ENCODE results near the gene TBC1D1. TPM values are rescaled to one million over a fixed set of nuclear protein-coding genes. Genes with fewer than 3 reads are reported as not detected.
"Not testable (repeated sequence)": the region's sequence is repeated elsewhere in the genome, so short reads cannot be mapped to it uniquely, and the experiment has no call there.

Gene TBC1D1
- total and polyA plus RNA-seq, 5 donors from 2014 or later, result 12.3 to 48.2 (median 19.4) TPM

GRCh38 chr4:37918653-37919052 is 27.8 kb downstream of the TBC1D1 start:
- Histone ChIP-seq H3K27ac (ENCODE audit: insufficient read depth, low read length, poor library complexity, severe bottlenecking) (no peak overlapping the region), H3K4me1 (ENCODE audit: control insufficient read depth, insufficient read depth, low read length, poor library complexity, severe bottlenecking) (no peaks in the 10 kb centered on the region), H3K4me3 (ENCODE audit: low read depth, low read length) (no peak overlapping the region), H3K27me3 (ENCODE audit: control insufficient read depth, insufficient read depth, low read length) (no peaks in the 10 kb centered on the region), H3K36me3 (ENCODE audit: control insufficient read depth, insufficient read depth, low read length) (peaks cover 8% of the 10 kb centered on the region), H3K9me3 (ENCODE audit: control insufficient read depth in 2 of 2, low read length in 2 of 2) (no peaks in the 10 kb centered on the region)
- H3K27ac Mint-ChIP-seq, result no peak overlapping the region
- no peaks in the 10 kb centered on the region for H3K9me3 Mint-ChIP-seq
- H3K4me3 Mint-ChIP-seq, result no peak overlapping the region
- DNase-seq (no peak), ATAC-seq (ENCODE audit: low read depth in 2 of 2) (no peak)
- H3K36me3 Mint-ChIP-seq, result peaks cover 36% of the 10 kb centered on the region
- peaks cover 11 to 31% (median 18%) of the 10 kb centered on the region in 4 donors for H3K4me1 Mint-ChIP-seq
- no peaks in the 10 kb centered on the region for H3K27me3 Mint-ChIP-seq

- H3K36me3 Mint-ChIP-seq, result peaks cover 38% of the 10 kb centered on the region
- H3K9me3 Mint-ChIP-seq, result peaks cover 0 to 2% (median 0%) of the 10 kb centered on the region in 7 donors
- Histone ChIP-seq H3K4me1 (ENCODE audit: control insufficient read depth, insufficient read depth, low read length, poor library complexity, severe bottlenecking) (no peaks in the 10 kb centered on the region), H3K27ac (ENCODE audit: insufficient read depth, low read length, poor library complexity, severe bottlenecking) (no peak overlapping the region), H3K27me3 (ENCODE audit: control insufficient read depth, insufficient read depth, low read length) (no peaks in the 10 kb centered on the region), H3K9me3 (ENCODE audit: control insufficient read depth in 2 of 2, low read length in 2 of 2) (no peaks in the 10 kb centered on the region), H3K4me3 (ENCODE audit: low read depth, low read length) (no peak overlapping the region), H3K36me3 (ENCODE audit: control insufficient read depth, insufficient read depth, low read length) (peaks cover 6% of the 10 kb centered on the region)
- H3K27ac Mint-ChIP-seq, result no peak overlapping the region
- H3K27me3 Mint-ChIP-seq, result no peaks in the 10 kb centered on the region
- peaks cover 13 to 28% (median 19%) of the 10 kb centered on the region in 4 donors for H3K4me1 Mint-ChIP-seq
- H3K4me3 Mint-ChIP-seq, result no peak overlapping the region
- ATAC-seq (ENCODE audit: low read depth in 2 of 2) (no peak), DNase-seq (no peak)
Observed at GRCh38 chr4:37922328-37922727, 31.4 kb downstream of the TBC1D1 start.

- H3K27me3 Mint-ChIP-seq; H3K27ac Mint-ChIP-seq; H3K9me3 Mint-ChIP-seq; H3K4me3 Mint-ChIP-seq; H3K4me3 ChIP-seq (ENCODE audit: low read depth, low read length); ATAC-seq (ENCODE audit: low read depth in 2 of 2); H3K36me3 ChIP-seq (ENCODE audit: control insufficient read depth, insufficient read depth, low read length); H3K4me1 ChIP-seq (ENCODE audit: control insufficient read depth, insufficient read depth, low read length, poor library complexity, severe bottlenecking); H3K27ac ChIP-seq (ENCODE audit: insufficient read depth, low read length, poor library complexity, severe bottlenecking); H3K27me3 ChIP-seq (ENCODE audit: control insufficient read depth, insufficient read depth, low read length); H3K9me3 ChIP-seq (ENCODE audit: control insufficient read depth in 2 of 2, low read length in 2 of 2); DNase-seq: not testable (repeated sequence)
- peaks cover 38% of the 10 kb centered on the region for H3K36me3 Mint-ChIP-seq
- peaks cover 16 to 32% (median 22%) of the 10 kb centered on the region in 4 donors for H3K4me1 Mint-ChIP-seq
Observed at GRCh38 chr4:37923089-37923488, 32.2 kb downstream of the TBC1D1 start.

- H3K36me3 Mint-ChIP-seq, result peaks cover 43% of the 10 kb centered on the region
- Histone ChIP-seq H3K9me3 (ENCODE audit: control insufficient read depth in 2 of 2, low read length in 2 of 2) (no peaks in the 10 kb centered on the region), H3K4me3 (ENCODE audit: low read depth, low read length) (no peak overlapping the region), H3K36me3 (ENCODE audit: control insufficient read depth, insufficient read depth, low read length) (peaks cover 6% of the 10 kb centered on the region), H3K27me3 (ENCODE audit: control insufficient read depth, insufficient read depth, low read length) (no peaks in the 10 kb centered on the region), H3K27ac (ENCODE audit: insufficient read depth, low read length, poor library complexity, severe bottlenecking) (no peak overlapping the region), H3K4me1 (ENCODE audit: control insufficient read depth, insufficient read depth, low read length, poor library complexity, severe bottlenecking) (peaks cover 11% of the 10 kb centered on the region)
- no peak overlapping the region for H3K4me3 Mint-ChIP-seq
- H3K4me1 Mint-ChIP-seq, result peaks cover 31 to 47% (median 40%) of the 10 kb centered on the region in 4 donors
- DNase-seq (no peak), ATAC-seq (ENCODE audit: low read depth in 2 of 2) (no peak)
- H3K9me3 Mint-ChIP-seq, result peaks cover 0 to 2% (median 0%) of the 10 kb centered on the region in 7 donors
- H3K27ac Mint-ChIP-seq, result no peak overlapping the region
- no peaks in the 10 kb centered on the region for H3K27me3 Mint-ChIP-seq
Observed at GRCh38 chr4:37924946-37925345, 34.1 kb downstream of the TBC1D1 start.

GRCh38 chr4:37927434-37927833 is 36.5 kb downstream of the TBC1D1 start:
- no peaks in the 10 kb centered on the region for H3K27me3 ChIP-seq (ENCODE audit: control insufficient read depth, insufficient read depth, low read length)
- H3K9me3 ChIP-seq (ENCODE audit: control insufficient read depth in 2 of 2, low read length in 2 of 2), result no peaks in the 10 kb centered on the region
- no peaks in the 10 kb centered on the region for H3K27me3 Mint-ChIP-seq
- H3K4me1 ChIP-seq (ENCODE audit: control insufficient read depth, insufficient read depth, low read length, poor library complexity, severe bottlenecking), result peaks cover 11% of the 10 kb centered on the region
- H3K36me3 Mint-ChIP-seq, result peaks cover 38% of the 10 kb centered on the region
- peaks cover 6% of the 10 kb centered on the region for H3K36me3 ChIP-seq (ENCODE audit: control insufficient read depth, insufficient read depth, low read length)
- no peak overlapping the region for H3K27ac Mint-ChIP-seq
- no peak overlapping the region for H3K4me3 ChIP-seq (ENCODE audit: low read depth, low read length)
- peaks cover 0 to 2% (median 0%) of the 10 kb centered on the region in 7 donors for H3K9me3 Mint-ChIP-seq
- H3K4me3 Mint-ChIP-seq, result no peak overlapping the region
- H3K27ac ChIP-seq (ENCODE audit: insufficient read depth, low read length, poor library complexity, severe bottlenecking), result no peak overlapping the region
- ATAC-seq (ENCODE audit: low read depth in 2 of 2), result no peak
- peaks cover 24 to 34% (median 28%) of the 10 kb centered on the region in 4 donors for H3K4me1 Mint-ChIP-seq
- DNase-seq, result no peak

GRCh38 chr4:37928426-37929416 is 37.8 kb downstream of the TBC1D1 start:
- Mint-ChIP-seq H3K9me3 (peaks cover 0 to 3% (median 0%) of the 10 kb centered on the region in 7 donors), H3K27ac (no peak overlapping the region), H3K4me3 (no peak overlapping the region), H3K4me1 (peaks cover 24 to 31% (median 28%) of the 10 kb centered on the region in 4 donors), H3K27me3 (no peaks in the 10 kb centered on the region), H3K36me3 (peaks cover 37% of the 10 kb centered on the region)
- Histone ChIP-seq H3K9me3 (ENCODE audit: control insufficient read depth in 2 of 2, low read length in 2 of 2) (no peaks in the 10 kb centered on the region), H3K27ac (ENCODE audit: insufficient read depth, low read length, poor library complexity, severe bottlenecking) (no peak overlapping the region), H3K4me1 (ENCODE audit: control insufficient read depth, insufficient read depth, low read length, poor library complexity, severe bottlenecking) (peaks cover 11% of the 10 kb centered on the region), H3K4me3 (ENCODE audit: low read depth, low read length) (peak overlapping the region; percentile 26), H3K36me3 (ENCODE audit: control insufficient read depth, insufficient read depth, low read length) (peaks cover 6% of the 10 kb centered on the region), H3K27me3 (ENCODE audit: control insufficient read depth, insufficient read depth, low read length) (no peaks in the 10 kb centered on the region)
- DNase-seq (peak in 2 of 3 donors; percentile 9 to 26), ATAC-seq (ENCODE audit: low read depth in 2 of 2) (no peak)

GRCh38 chr4:37934096-37934495 is 43.2 kb downstream of the TBC1D1 start:
- no peak overlapping the region for H3K27ac ChIP-seq (ENCODE audit: insufficient read depth, low read length, poor library complexity, severe bottlenecking)
- no peak overlapping the region for H3K4me3 ChIP-seq (ENCODE audit: low read depth, low read length)
- Mint-ChIP-seq H3K36me3 (peaks cover 39% of the 10 kb centered on the region), H3K4me3 (no peak overlapping the region), H3K27ac (no peak overlapping the region), H3K4me1 (peaks cover 6 to 17% (median 14%) of the 10 kb centered on the region in 4 donors), H3K9me3 (peaks cover 0 to 3% (median 0%) of the 10 kb centered on the region in 7 donors), H3K27me3 (no peaks in the 10 kb centered on the region)
- peaks cover 8% of the 10 kb centered on the region for H3K36me3 ChIP-seq (ENCODE audit: control insufficient read depth, insufficient read depth, low read length)
- no peak for DNase-seq
- ATAC-seq (ENCODE audit: low read depth in 2 of 2), result no peak
- peaks cover 3% of the 10 kb centered on the region for H3K4me1 ChIP-seq (ENCODE audit: control insufficient read depth, insufficient read depth, low read length, poor library complexity, severe bottlenecking)
- H3K27me3 ChIP-seq (ENCODE audit: control insufficient read depth, insufficient read depth, low read length), result no peaks in the 10 kb centered on the region
- no peaks in the 10 kb centered on the region for H3K9me3 ChIP-seq (ENCODE audit: control insufficient read depth in 2 of 2, low read length in 2 of 2)
